ENCODE data around the gene AKNAD1.

- TF ChIP-seq POLR2AphosphoS5 (IDR thresholded peaks at IDR 0.05; ENCODE audit: borderline replicate concordance, low read depth, low read length) (no peak), EZH2 (IDR thresholded peaks at IDR 0.05) (no peak)
These were observed 9.4 kb downstream of the AKNAD1 start for GRCh38 chr1:108847494-108847893.

Data from SK-N-MC (cell line).